GM11168 (cell line): ENCODE results near the gene TNP2.
"Not testable (repeated sequence)": the region's sequence is repeated elsewhere in the genome, so short reads cannot be mapped to it uniquely, and the experiment has no call there.

Source experiments
- in situ Hi-C: fragments of 300-500 bp; cut with MboI; formaldehyde crosslinking; loops from one replicate; pipeline ENCODE4 v1.12.0; 2022; ENCODE audit warnings: low sequenced_read_pairs; ENCODE audit not compliant: unreplicated experiment

The TNP2 gene

GRCh38 chr16:11301645-11302501 lies 32.7 kb upstream of the TNP2 start:
- in situ Hi-C loops, result no loop called here

- in situ Hi-C loops, result no loop called here
Observed at GRCh38 chr16:11300560-11300892, 31.4 kb upstream of the TNP2 start.

GRCh38 chr16:11299865-11300559 lies 30.9 kb upstream of the TNP2 start:
- in situ Hi-C loops, result no loop called here

- in situ Hi-C loops, result not testable (repeated sequence)
Observed at GRCh38 chr16:11298950-11299547, 29.9 kb upstream of the TNP2 start.

- in situ Hi-C loops, result no loop called here
Observed at GRCh38 chr16:11298143-11298900, 29.2 kb upstream of the TNP2 start.

- in situ Hi-C loops, result no loop called here
Observed at GRCh38 chr16:11297492-11298142, 28.5 kb upstream of the TNP2 start.

GRCh38 chr16:11296706-11297491 lies 27.8 kb upstream of the TNP2 start:
- in situ Hi-C loops, result no loop called here

- in situ Hi-C loops, result no loop called here
Observed at GRCh38 chr16:11296351-11296705, 27.2 kb upstream of the TNP2 start.

- in situ Hi-C loops, result no loop called here
Observed at GRCh38 chr16:11295672-11296071, 26.5 kb upstream of the TNP2 start.

- in situ Hi-C loops, result no loop called here
Observed at GRCh38 chr16:11292076-11292748, 23.1 kb upstream of the TNP2 start.

GRCh38 chr16:11291091-11291703 lies 22.1 kb upstream of the TNP2 start:
- in situ Hi-C loops, result no loop called here

- in situ Hi-C loops, result no loop called here
Observed at GRCh38 chr16:11290102-11290893, 21.2 kb upstream of the TNP2 start.

GRCh38 chr16:11289696-11290095 lies 20.6 kb upstream of the TNP2 start:
- in situ Hi-C loops, result not testable (repeated sequence)

GRCh38 chr16:11289202-11289601 lies 20.1 kb upstream of the TNP2 start:
- in situ Hi-C loops, result no loop called here

GRCh38 chr16:11285842-11286241 lies 16.7 kb upstream of the TNP2 start:
- in situ Hi-C loops, result no loop called here

- in situ Hi-C loops, result no loop called here
Observed at GRCh38 chr16:11283820-11284248, 14.7 kb upstream of the TNP2 start.

- in situ Hi-C loops, result no loop called here
Observed at GRCh38 chr16:11280616-11281522, 11.7 kb upstream of the TNP2 start, which contains the start of gene PRM1. Gene PRM1, minus strand, starts transcription at chr16:11281330. Its CDS starts 92 bp downstream, at chr16:11281238.
